GM19467 (cell line): ENCODE results near the gene ZNF717.
"Not testable (repeated sequence)": the region's sequence is repeated elsewhere in the genome, so short reads cannot be mapped to it uniquely, and the experiment has no call there.

ENCODE experiments used
- ATAC-seq: cut with Tn5 transposase; IDR thresholded peaks from one replicate; pipeline ENCODE4 v1.9.1; 2021; ENCODE audit warnings: mild to moderate bottlenecking, moderate library complexity; ENCODE audit not compliant: unreplicated experiment

ZNF717 gene

GRCh38 chr3:75785081-75785755, at the start of gene ZNF717:
TSS of gene ZNF717 (minus strand) at chr3:75785549. CDS start at chr3:75783362, 2,187 bp downstream.
- not testable (repeated sequence) for ATAC-seq

GRCh38 chr3:75831076-75831475, 45.7 kb upstream of the ZNF717 start:
- ATAC-seq: not testable (repeated sequence)

DNA sequence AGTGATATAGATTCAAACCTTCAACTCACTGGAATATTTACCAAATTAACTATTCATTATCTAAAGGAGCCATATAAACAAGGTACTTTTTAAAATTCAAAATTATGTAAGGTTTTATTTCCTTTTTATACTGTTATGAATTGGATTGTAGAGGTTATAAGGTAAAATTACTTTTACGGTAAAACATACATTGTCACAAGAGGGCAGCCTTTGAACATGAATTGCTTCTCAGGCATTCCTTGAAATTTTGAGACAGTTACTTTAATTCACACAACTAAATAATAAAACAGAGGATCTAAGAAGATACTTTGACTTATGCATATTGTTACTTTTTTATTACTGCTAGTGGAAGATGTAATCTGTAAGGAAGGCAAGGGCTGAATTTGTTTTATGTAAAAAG, 32.7 kb upstream of the ZNF717 start:
- ATAC-seq: not testable (repeated sequence)

DNA sequence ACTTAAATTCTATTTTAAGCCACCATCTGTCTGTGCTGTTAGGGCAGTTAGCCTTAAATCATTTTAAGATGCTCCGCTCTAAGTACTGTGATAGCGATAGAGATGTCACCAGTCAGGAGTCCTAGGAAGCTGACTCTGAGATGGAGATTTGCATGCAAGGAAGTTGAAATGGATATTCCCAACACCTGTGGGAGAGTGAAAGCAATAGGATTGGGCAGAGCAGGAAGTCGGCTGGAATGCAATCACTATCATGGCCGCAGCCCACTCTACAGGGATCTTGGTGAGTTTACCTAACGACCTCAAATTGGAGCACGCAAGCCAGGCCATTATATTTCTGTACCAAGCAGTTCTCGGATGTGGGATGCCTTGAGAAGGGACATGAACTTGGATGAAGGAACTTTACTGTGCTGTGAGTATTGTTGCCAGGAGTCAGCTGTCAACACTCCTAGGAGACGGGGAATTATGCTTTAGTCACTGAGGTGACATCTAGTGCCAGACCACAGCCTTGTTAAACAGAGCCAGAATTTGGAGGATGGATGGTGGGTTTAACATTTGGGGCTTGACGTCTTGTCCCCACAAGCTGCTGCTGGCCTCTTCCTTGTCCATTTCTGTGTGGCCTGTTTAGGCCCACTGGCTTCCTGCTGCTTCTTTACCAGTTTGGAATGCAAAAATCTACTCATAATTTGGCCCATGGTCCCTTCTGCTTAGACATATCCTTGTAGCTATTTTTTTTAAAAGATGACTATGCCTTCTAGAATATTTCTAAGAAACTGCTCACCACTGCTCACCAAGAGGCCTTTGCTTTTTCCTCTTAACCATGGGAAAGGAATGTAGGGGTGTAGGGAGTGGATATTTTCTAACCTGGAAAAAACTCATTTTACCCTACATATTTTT, 31.2 kb upstream of the ZNF717 start:
- not testable (repeated sequence) for ATAC-seq

DNA sequence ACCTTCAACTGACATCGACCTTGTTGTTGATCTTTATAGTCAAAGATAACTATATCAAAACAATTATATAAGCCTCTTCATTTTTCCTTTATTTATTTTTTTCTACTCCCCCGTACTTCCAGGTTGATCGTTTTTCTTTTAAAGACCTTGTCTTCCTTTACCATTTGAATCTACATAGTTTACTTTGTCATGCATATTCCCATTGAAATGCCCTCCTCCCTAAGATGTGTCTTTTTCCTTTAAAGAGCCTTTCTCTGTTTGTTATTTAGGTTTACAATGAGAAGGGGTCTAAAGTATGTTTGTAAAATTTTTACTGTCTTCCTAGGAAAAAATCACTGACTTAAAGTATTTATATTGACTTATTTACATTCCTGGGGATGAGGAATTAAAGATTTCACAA, 29.4 kb upstream of the ZNF717 start:
- ATAC-seq: no peak

DNA sequence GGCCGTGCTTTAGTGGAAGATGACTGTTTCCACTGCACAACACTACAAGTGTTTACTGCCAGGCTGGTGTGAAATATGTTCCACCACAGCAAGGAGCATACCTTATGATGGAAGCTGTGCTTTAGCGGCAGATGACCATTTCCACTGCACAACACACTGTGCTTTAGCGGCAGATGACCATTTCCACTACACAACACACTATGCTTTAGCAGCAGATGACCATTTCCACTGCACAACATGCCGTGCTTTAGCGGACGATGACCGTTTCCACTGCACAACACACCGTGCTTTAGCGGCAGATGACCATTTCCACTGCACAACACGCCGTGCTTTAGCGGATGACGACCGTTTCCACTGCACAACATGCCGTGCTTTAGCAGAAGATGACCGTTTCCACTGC, 2.8 kb downstream of the ZNF717 start:
- ATAC-seq: no peak

DNA sequence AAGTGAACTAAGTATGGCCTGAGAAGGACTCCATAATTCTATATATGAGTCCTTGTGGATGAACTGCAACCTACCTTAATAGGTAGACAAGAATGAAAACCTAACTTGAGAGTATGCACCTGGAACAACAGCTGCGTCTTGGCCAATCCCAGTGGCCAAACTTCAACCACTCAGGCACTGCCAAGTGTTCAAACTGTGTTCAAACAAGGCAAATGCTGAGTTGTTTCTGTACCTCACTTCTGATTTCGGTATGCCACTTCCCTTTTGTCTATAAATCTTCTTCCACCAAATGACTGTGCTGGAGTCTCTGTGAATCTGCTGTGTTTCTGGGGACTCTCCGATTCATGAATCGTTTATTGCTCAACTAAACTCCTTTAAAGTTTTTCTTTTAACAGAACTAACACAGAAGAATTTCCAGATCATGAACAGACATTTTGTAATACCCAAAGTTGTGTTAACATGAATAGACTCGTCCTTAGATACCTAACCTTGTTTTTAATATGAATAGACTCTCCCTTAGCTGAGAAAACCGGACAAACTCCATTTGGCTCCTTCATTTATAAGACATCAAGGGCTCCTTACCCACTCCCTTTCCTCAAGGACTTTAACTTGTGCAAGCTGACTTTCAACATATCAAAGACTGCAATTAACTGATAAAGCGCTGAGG, 4.1 kb downstream of the ZNF717 start:
- ATAC-seq: no peak

GRCh38 chr3:75777742-75778141, 7.6 kb downstream of the ZNF717 start:
- ATAC-seq: not testable (repeated sequence)

DNA sequence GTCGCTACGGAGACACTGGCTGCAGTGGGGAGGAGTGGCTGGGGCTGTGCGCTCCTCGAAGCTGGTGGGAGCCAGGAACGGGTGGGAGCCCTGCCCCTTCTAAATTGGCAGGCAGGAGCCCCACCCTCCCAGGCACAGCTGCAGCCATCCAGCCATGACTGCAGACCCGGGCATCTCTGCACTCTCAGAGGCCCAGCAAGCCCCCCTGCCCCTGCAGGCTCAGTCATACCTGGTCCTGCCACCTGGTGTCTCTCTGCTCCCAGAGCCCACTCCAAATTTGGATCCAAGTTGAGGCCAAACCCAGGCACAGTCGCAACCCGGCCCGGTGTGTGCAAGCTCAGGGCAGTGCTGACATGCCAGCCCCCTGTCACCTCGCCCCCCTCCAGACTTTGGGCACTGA, 13.7 kb downstream of the ZNF717 start:
- not testable (repeated sequence) for ATAC-seq

GRCh38 chr3:75768303-75769017, 16.9 kb downstream of the ZNF717 start:
- no peak for ATAC-seq

DNA sequence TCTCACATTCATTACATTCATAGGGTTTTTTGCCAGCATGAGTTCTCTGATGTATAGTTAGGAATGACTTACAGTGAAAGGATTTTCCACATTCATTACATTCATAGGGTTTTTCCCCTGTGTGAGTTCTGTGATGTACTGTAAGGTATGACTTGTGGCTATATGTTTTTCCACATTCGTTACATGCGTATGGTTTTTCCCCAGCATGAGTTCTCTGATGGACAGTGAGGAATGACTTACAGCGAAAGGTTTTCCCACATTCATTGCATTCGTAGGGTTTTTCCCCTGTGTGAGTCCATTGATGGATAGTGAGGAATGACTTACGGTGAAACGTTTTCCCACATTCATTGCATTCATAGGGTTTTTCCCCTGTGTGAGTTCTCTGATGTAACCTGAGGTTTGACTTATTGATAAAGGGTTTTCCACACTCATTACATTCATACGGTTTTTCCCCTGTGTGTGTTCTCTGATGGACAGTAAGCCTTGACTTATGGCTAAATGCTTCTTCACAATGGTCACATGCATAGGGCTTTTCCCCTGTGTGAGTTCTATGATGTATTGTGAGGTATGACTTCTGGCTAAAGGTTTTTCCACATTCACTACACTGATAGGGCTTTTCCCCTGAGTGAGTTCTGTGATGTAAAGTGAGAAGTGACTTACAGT, 47.4 kb downstream of the ZNF717 start:
- no peak for ATAC-seq

DNA sequence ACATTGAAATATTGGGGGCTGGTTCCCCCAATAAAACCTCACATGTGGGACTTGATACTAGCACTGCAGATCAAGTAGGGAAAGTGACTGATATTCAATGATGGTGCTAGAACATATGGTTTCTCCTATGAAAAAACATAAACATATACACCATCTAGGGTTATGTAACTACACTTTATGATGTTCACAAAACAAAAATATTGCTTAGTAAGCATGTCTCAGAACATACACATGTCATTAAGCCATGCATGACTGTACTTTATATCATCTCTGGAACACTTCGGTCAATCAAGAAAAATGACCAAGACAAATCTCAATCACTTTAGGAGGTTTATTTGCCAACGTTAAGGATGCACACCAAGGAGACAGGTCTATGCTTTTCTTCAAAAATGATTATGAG, 57.4 kb downstream of the ZNF717 start:
- ATAC-seq: no peak

GRCh38 chr3:75692061-75692460, 93.3 kb downstream of the ZNF717 start:
- no peak for ATAC-seq

DNA sequence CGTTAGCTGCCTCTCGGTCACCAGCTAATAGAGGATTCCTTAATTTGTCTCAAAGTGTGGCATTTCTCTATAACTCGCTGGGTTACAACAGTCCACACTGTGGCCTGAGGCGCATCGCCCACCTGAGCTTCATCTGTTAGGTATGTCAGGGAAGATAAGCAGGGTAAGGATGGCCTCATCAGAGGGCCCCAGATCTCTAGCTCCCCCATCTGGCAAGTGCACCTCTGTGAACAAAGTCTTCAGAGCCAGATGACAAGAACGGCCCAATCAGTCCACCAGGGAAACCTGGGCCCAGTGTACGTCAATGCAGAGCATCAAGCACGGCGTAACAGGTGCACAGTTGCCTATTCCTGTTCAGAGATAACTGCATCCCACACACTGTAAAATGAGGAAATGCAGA, 98.0 kb downstream of the ZNF717 start:
- ATAC-seq: no peak
